Kidney tubule cell (primary cell): ENCODE data around the gene PRUNE1.

ENCODE experiments used
- DNase-seq: peaks from one replicate; pipeline ENCODE4 v3.0.0-alpha.2; 2018; ENCODE audit warnings: low spot score

The PRUNE1 gene

DNA sequence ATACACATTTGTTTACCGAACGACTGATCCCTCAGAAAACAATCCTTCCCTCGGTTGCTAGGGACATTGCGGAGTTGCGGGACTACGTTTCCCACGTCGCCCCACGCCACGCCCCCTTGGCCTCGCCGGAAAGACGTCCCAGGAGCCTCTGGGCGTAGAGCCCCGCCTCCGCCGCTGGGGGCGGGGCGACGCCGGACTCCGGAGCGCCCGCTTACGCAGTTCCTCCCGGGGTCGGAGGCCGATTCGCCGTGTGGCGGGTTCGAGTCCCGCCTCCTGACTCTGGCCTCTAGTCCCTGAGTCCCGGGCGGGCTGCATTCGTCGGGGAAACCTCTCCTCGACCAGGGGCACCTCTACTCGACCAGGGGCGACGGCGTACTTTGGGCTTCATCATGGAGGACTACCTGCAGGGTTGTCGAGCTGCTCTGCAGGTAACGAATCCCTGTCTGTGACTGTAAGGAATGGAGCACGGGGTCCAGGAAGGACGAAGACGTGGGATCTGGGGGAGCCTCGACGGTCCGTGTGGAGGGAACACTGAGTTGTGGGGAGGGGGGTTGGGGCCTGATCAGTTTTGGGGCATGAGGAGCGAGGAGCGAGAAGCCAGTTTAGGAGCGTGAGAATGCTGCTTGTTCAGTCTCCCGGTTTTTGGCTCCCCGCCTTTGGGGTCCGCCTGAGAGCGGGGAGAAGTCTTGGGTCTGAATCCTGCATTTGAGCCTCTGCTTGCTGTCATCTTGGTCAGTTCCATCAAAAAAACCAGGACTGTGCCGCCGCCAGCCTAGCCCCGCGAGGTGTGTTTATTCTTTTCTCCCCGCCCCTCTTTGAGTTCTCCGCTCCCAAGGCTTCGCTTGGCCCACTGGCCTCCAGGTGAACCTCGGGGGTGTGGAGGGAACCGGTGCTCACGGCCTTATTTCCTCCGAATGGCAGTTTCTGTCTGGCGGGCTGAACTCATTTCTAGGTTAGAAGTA, at the start of gene PRUNE1:
Gene PRUNE1, plus strand, starts transcription at position 206 of the 962 bp plus-strand sequence. Its CDS starts 184 bp downstream, at position 390.
- DNase-seq, result peak; percentile 98

GRCh38 chr1:150960646-150961045, 47.6 kb upstream of the PRUNE1 start:
- DNase-seq, result no peak

GRCh38 chr1:150961756-150962155, 46.5 kb upstream of the PRUNE1 start:
- no peak for DNase-seq

- DNase-seq, result no peak
Measured at GRCh38 chr1:150963321-150964163, 44.7 kb upstream of the PRUNE1 start.

- DNase-seq, result no peak
Measured at GRCh38 chr1:150964164-150964489, 44.1 kb upstream of the PRUNE1 start.

DNA sequence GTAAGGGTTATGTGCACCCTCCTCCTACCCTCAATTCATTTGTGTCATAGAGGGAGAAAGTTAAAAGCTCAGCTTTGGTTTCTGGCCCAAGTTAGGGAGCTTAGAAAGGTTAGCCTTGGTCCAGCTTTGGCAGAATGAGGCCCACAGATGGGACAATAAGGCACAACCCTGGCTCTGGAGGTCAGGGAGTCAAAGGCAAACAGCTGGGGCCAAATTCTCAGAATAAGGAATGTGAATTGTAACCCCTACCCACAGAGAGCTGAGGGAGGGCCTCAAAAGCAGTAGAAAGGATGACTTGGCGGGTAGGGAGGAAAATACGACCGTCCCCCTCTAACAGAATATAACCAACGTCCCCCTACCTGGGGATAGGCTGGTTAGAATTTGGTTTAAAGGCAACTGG, 42.6 kb upstream of the PRUNE1 start:
- DNase-seq, result no peak

GRCh38 chr1:150966011-150966410, 42.2 kb upstream of the PRUNE1 start:
- no peak for DNase-seq

- no peak for DNase-seq
Measured at GRCh38 chr1:150967936-150968335, 40.3 kb upstream of the PRUNE1 start.

- DNase-seq, result no peak
Measured at GRCh38 chr1:150968491-150968890, 39.8 kb upstream of the PRUNE1 start.

- no peak for DNase-seq
Measured at GRCh38 chr1:150969626-150970025, 38.6 kb upstream of the PRUNE1 start.

- DNase-seq, result peak; percentile 59
Measured at GRCh38 chr1:150970808-150971582, 37.3 kb upstream of the PRUNE1 start.

- DNase-seq, result peak; percentile 66
Measured at GRCh38 chr1:150971583-150972416, 36.4 kb upstream of the PRUNE1 start.

GRCh38 chr1:150972417-150972940, 35.8 kb upstream of the PRUNE1 start:
- DNase-seq, result no peak

GRCh38 chr1:150973258-150973835, 34.9 kb upstream of the PRUNE1 start:
- peak; percentile 32 for DNase-seq

DNA sequence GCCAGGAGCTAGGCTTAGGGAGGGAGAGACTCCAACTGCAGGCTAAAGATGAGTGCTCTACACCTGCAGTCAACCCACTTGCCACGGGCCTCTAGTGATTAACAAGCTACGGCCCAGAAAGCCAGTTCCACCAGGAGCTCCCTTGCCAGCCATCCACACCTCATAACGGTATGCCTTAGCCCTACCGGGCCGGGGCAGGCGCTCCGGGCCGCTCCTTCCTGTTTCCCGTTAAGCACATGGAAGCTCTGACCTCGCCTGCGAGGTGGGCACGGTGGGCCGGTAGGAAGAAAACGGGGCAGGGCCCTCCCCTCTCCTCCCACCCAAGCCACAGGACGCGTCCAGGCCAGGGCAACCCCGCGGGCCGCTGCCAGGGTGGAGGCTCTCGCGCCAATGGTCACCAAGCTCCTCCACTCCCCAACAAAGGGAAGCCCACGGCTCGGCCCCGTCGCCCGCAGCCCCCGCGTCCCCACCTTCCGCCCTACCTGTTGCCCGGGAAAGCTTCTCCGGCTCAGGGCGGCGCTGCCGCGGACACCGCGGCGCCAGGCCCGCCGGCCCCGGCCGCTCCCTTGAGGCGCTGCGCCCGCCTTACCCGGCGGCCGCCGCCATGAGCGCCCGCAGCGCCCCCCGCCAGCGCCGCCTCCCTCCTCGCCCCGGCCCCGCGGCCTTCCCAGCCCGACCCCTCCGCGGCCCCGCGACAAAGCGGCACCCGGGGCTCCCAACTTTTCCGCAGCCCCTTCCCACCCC, 34.2 kb upstream of the PRUNE1 start:
- DNase-seq, result peak; percentile 53

GRCh38 chr1:150974580-150975478, 33.4 kb upstream of the PRUNE1 start, which contains the start of gene CERS2:
Gene CERS2, minus strand, starts transcription at chr1:150974835. Its CDS starts 5,745 bp downstream, at chr1:150969090.
- peak; percentile 85 for DNase-seq

DNA sequence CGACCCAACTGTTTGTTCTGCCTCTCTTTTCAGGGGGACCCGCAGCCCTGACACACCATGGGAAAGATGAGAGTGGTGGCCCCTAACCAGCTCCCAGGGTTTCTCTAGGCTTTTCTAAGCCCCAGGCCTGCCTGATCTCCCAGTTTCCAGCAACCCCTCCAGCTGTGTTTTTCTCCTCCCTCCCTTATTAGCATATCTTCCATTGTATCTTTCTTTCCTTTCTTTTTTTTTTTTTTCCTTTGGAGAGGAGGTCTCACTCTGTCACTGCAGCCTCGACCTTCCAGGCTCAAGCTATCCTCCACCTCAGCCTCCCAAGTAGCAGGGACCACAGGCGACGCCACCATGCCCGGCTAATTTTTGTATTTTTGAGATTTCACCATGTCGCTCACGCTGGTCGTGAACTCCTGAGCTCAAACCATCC, 31.8 kb upstream of the PRUNE1 start:
- no peak for DNase-seq

DNA sequence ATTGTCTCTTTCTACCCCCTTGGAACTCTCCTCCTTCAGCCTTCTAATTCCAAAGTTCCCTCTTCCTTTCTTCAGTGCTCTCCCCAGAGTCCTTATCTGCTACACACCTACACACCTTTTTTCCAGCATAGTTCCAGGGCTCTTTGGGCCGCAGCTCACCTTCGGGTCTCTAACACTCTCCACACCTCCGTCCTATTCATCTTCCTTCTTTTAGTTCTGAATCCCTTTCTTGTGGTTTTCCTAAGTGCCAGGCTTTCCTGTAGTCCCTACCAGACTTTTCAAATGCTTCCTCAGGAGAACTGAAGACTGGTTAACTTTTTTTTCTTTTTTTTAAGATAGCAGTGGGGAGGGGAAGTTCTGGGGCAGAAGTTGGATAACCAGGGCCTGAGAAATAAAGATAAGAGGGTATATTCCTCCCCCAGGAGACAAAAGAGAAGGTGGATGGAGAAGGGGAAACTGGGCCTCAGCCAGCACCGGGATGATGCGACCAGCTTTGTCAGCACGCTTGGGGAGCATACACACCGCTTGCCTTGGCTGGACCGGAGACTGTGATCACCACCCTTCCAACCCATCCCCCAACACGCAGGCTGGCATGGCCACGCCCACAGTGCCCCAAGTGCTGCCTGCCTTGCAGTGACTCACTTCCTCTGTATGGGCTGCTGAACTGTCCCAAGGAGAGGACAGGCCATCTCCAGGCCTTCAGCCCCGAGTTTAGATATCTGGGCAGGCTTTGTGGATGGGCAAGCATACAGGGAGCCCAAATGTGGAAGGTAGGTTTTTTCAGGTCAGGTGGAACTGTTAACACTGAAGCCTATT, 31.2 kb upstream of the PRUNE1 start:
- peak; percentile 94 for DNase-seq
